Fibroblast of lung (primary cell): ENCODE data around the gene ATG10. TPM values are rescaled to one million over a fixed set of nuclear protein-coding genes. Genes with fewer than 3 reads are reported as not detected.
"Not testable (repeated sequence)": the region's sequence is repeated elsewhere in the genome, so short reads cannot be mapped to it uniquely, and the experiment has no call there.

ENCODE experiments used
- DNase-seq, 2 donors: peaks; one replicate each; pipeline versions ENCODE4 v3.0.0 to v3.0.0-alpha.2; 2010; ENCODE audit warnings: low read depth in 2 of 2
- H2AFZ ChIP-seq: 2 replicates; pipeline ENCODE4 v1.5.1; 2012; ENCODE audit warnings: low read length, control low read depth, inconsistent platforms
- H3K27ac ChIP-seq: 2 replicates; pipeline ENCODE4 v1.5.1; 2011; ENCODE audit warnings: low read length, control low read depth; ENCODE audit not compliant: insufficient read depth
- H3K27me3 ChIP-seq: 2 replicates; pipeline ENCODE4 v1.5.1; 2011; ENCODE audit warnings: mild to moderate bottlenecking, low read length; ENCODE audit not compliant: control insufficient read depth, insufficient read depth
- H3K36me3 ChIP-seq: 2 replicates; pipeline ENCODE4 v1.5.1; 2011; ENCODE audit warnings: low read length; ENCODE audit not compliant: control insufficient read depth, insufficient read depth
- H3K4me1 ChIP-seq: 2 replicates; pipeline ENCODE4 v1.5.1; 2011; ENCODE audit warnings: low read length; ENCODE audit not compliant: control insufficient read depth, insufficient read depth; ENCODE audit errors: extremely low read depth
- H3K4me2 ChIP-seq: 2 replicates; pipeline ENCODE4 v1.5.1; 2011; ENCODE audit warnings: low read length, control low read depth; ENCODE audit not compliant: insufficient read depth; ENCODE audit errors: extremely low read depth
- H3K4me3 ChIP-seq, 4 experiments: fragments of 200-600 bp in 1 of 4; sonication (generic) in 1 of 4; replicated peaks in 1 of 4; 2 replicates each; pipeline ENCODE4 v1.5.1; 2011 to 2016; ENCODE audit warnings: low read length in 4 of 4, low read depth in 3 of 4, mild to moderate bottlenecking in 3 of 4, control low read depth in 2 of 4, inconsistent platforms in 1 of 4, mixed read lengths in 1 of 4; ENCODE audit not compliant: insufficient read depth in 1 of 4; ENCODE audit errors: control extremely low read depth in 1 of 4
- H3K79me2 ChIP-seq: 2 replicates; pipeline ENCODE4 v1.5.1; 2012; ENCODE audit warnings: mild to moderate bottlenecking, low read length, inconsistent platforms; ENCODE audit not compliant: control insufficient read depth, insufficient read depth
- H3K9ac ChIP-seq: 2 replicates; pipeline ENCODE4 v1.5.1; 2011; ENCODE audit warnings: mild to moderate bottlenecking, low read length, control low read depth; ENCODE audit not compliant: insufficient read depth
- H3K9me3 ChIP-seq: 2 replicates; pipeline ENCODE4 v1.5.1; 2012; ENCODE audit warnings: low read depth, low read length; ENCODE audit not compliant: control insufficient read depth, insufficient read depth
- H4K20me1 ChIP-seq: 2 replicates; pipeline ENCODE4 v1.5.1; 2011; ENCODE audit warnings: low read length; ENCODE audit not compliant: control insufficient read depth, insufficient read depth; ENCODE audit errors: extremely low read depth
- EZH2 ChIP-seq: IDR thresholded peaks from 2 replicates; pipeline ENCODE4 v1.5.1; 2012; ENCODE audit warnings: low read length, control low read depth, mild to moderate bottlenecking; ENCODE audit errors: missing control alignments
- polyA plus RNA-seq, 2 donors: library from polyadenylated mRNA; depleted of rRNA in 1 of 2; stranded (reverse) in 1 of 2; unstranded in 1 of 2; fragments of >200 nt; gene quantifications; 2 replicates each; pipeline ENCODE4 v1.2.1, GENCODE V29; 2011 to 2012; ENCODE audit warnings: missing spikeins in 1 of 2
- total RNA-seq: library from RNA; depleted of rRNA; stranded (reverse); fragments of >200 nt; gene quantifications from 2 replicates; pipeline ENCODE4 v1.2.1, GENCODE V29; 2014
- TF ChIP-seq, protein P1 (sequence below), 2 donors: IDR thresholded peaks in 1 of 2; conservative IDR thresholded peaks in 1 of 2; 1 replicate in 1 of 2; 2 replicates in 1 of 2; pipeline ENCODE4 v1.5.1; 2011 to 2012; ENCODE audit warnings: low read length in 2 of 2, control low read depth in 1 of 2, inconsistent platforms in 1 of 2, low read depth in 1 of 2, mild to moderate bottlenecking in 1 of 2

The ATG10 gene
- total and polyA plus RNA-seq, 2 donors (not counting 1 experiment from before 2014, with no cell fraction given), result 2.5 to 8.8 TPM

DNA sequence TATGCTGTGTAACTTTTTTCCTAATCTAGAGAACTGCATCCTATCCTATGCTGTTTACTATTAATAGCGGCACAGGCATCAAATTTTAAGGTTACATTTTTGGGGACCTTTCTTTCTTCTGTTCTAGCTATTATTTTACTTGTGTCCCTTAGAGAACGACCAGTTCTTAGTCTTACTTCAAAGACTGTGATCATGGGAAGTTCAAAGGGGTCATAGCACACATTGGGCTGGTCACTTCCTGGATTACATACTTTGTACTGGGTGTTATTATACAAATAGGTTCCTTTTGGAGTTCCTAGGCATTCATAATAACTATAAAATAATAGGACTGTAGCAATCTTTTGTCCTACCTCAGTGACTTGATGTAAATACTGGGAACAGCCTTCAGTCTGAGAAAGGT, 297.5 kb downstream of the ATG10 start:
- H3K27ac ChIP-seq, H3K4me3 ChIP-seq, H3K27me3 ChIP-seq, H3K36me3 ChIP-seq, H3K9ac ChIP-seq, DNase-seq, H2AFZ ChIP-seq, H4K20me1 ChIP-seq, H3K4me2 ChIP-seq, H3K79me2 ChIP-seq, H3K9me3 ChIP-seq, H3K4me1 ChIP-seq: not testable (repeated sequence)

DNA sequence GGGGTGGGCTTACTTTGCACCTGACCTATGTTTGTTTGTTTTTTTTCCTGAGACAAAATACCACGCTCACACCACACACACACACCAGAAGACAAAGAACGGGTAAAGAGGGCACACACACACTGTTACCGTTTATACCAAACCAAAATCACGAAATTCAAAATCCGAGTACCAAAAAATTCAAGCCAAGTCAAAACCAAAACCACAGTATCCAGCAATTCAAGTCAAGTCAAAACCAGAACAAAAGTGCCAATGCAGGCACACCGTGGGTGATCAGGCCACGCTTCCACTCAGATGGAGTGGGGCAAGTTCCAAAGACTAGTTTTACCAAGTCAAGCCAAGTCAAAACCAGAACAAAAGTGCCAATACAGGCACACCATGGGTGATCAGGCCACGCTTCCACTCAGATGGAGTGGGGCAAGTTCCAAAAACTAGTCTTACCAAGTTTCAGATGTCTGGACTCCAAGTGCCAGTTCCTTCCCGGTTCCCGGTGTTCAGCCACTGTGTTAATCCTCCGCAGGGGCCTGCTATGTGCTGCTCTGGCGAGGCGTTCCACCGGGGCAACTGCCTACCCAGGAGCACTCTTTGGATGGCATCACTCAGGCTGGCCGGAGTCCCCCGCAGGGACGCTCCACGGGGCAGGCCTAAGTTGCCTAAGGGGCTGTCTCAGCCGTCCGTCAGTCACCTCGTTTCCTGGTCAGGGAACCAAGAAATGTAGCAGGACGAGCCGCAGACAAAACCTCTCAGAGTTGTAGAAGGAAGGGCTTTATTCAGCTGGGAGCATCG, 300.9 kb downstream of the ATG10 start:
- not testable (repeated sequence) for H3K9me3 ChIP-seq, H2AFZ ChIP-seq, H3K27ac ChIP-seq, H3K4me2 ChIP-seq, H3K9ac ChIP-seq, H4K20me1 ChIP-seq, H3K27me3 ChIP-seq, H3K4me1 ChIP-seq, DNase-seq, H3K4me3 ChIP-seq
- Histone ChIP-seq H3K79me2 (peaks cover 16% of the 10 kb centered on the region), H3K36me3 (peaks cover 13% of the 10 kb centered on the region)

- H3K4me3 ChIP-seq, result not testable (repeated sequence)
Observed at GRCh38 chr5:82273426-82273825, 301.6 kb downstream of the ATG10 start.

DNA sequence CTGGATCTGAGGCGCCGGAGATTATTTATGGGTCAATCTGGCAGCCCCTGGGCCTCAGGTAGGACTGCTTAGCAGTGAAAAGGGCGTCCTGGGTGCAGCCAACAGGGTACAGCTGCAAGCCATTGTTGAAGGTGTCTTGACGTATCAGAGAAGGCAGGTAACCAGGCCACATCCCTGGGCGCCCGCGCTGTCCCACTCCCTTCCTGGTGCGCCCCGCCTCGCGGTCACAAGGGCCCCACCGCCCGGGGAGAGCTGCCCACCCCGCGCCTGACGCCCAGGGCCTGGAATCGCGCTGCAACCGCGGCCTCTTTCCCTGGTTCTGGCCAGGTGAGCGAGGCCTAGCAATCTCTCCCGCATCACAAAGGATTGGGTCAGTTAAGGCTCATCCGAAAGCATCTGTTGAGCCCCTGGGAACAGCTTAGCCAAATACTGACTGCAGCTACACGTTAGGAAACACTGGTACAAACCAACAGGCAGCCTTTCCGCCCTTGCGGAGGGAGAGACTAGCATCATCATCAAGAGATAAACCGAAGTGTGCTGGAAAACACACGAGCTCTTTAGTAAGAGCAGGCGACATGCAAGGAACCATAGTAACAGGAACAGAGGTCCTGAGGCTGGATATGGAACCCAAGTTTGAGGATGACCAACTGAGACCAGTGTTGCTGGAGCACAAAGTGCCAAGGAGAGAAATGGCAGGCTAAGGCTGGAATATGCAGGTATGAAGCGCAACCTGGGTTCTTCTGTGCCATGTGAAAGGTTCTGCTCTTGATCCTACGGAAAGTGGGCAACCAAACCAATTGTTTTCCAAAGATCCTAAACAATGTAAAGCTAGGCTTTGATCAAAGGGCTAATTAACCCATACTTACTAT, 302.8 kb downstream of the ATG10 start:
- Histone ChIP-seq H4K20me1 (no peaks in the 10 kb centered on the region), H3K4me2 (no peak overlapping the region), H3K4me3 (no peak overlapping the region), H3K9me3 (no peaks in the 10 kb centered on the region), H3K27ac (no peak overlapping the region), H3K4me1 (no peaks in the 10 kb centered on the region), H3K79me2 (peaks cover 20% of the 10 kb centered on the region), H3K9ac (no peak overlapping the region), H3K27me3 (no peaks in the 10 kb centered on the region), H2AFZ (no peak overlapping the region), H3K36me3 (peaks cover 13% of the 10 kb centered on the region)
- TF ChIP-seq, protein P1, sequence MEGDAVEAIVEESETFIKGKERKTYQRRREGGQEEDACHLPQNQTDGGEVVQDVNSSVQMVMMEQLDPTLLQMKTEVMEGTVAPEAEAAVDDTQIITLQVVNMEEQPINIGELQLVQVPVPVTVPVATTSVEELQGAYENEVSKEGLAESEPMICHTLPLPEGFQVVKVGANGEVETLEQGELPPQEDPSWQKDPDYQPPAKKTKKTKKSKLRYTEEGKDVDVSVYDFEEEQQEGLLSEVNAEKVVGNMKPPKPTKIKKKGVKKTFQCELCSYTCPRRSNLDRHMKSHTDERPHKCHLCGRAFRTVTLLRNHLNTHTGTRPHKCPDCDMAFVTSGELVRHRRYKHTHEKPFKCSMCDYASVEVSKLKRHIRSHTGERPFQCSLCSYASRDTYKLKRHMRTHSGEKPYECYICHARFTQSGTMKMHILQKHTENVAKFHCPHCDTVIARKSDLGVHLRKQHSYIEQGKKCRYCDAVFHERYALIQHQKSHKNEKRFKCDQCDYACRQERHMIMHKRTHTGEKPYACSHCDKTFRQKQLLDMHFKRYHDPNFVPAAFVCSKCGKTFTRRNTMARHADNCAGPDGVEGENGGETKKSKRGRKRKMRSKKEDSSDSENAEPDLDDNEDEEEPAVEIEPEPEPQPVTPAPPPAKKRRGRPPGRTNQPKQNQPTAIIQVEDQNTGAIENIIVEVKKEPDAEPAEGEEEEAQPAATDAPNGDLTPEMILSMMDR (conservative IDR thresholded peaks at IDR 0.05 in 1 of 2, IDR thresholded peaks at IDR 0.05 in 1 of 2; ENCODE audit: low read depth in 1 of 2, low read length in 2 of 2), result no peak
- TF ChIP-seq EZH2, result no peak
- peak in 1 of 2 donors; percentile 7 for DNase-seq

More at GRCh38 chr5:82273426-82273825, 301.6 kb downstream of the ATG10 start:
- not testable (repeated sequence) for H3K9ac ChIP-seq, DNase-seq, H3K4me2 ChIP-seq, H4K20me1 ChIP-seq, H3K27me3 ChIP-seq, H3K9me3 ChIP-seq, H2AFZ ChIP-seq, H3K4me1 ChIP-seq, H3K27ac ChIP-seq
- Histone ChIP-seq H3K36me3 (peaks cover 13% of the 10 kb centered on the region), H3K79me2 (peaks cover 20% of the 10 kb centered on the region)
